H4 (cell line): ENCODE measurements around the gene STRBP. TPM values are rescaled to one million over a fixed set of nuclear protein-coding genes. Genes with fewer than 3 reads are reported as not detected.
A peak's percentile ranks its signal among the peaks of the same experiment; 100 is the strongest.
"Not testable (repeated sequence)": the region's sequence is repeated elsewhere in the genome, so short reads cannot be mapped to it uniquely, and the experiment has no call there.

ENCODE experiments used
- DNase-seq: peaks from one replicate; pipeline ENCODE4 v3.0.0-alpha.2; 2015; ENCODE audit warnings: low spot score
- total RNA-seq: library from RNA; depleted of rRNA; stranded (reverse); fragments of >200 nt; shearing (Covaris generic); gene quantifications from 2 replicates; pipeline ENCODE4 v1.2.3, GENCODE V29; 2014

The STRBP gene
- total RNA-seq, 1 experiment from 2014 or later: 14.3 TPM

- DNase-seq: no peak
Observed at GRCh38 chr9:123283048-123283408, 14.6 kb upstream of the STRBP start.

DNA sequence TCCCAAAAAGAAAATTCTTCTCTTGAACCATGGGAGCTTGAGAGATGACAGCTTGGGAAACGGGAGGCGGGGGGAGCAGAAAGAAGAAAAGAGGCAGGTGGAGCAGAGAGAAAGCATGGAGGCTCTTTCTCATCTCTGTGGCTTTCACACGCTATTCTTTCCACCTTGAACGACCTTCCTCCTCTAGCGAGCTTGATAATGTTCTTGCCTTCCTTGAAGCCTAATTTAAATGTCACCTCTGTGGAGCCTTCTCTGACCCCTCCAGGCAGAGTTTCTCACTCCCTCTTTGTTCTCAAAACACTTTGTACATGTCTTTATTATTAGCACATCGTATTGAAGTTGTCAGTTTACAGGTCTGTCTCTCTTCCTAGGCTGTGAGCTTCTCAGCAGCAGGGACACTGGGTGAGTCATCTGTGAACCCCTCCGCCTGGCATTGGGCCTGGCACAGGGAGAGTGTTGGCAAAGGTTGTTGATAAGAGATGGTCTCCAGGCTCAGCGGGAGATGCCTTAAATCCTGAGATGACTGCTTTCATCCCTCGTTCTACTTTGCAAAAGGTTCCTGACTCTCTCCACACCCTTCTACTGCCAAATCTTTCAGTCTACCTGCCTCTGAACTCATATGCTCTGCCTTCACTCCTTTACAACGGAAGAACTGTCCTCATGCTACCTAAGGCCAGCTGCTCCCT lies 14.1 kb upstream of the STRBP start:
- peak; percentile 42 for DNase-seq

- no peak for DNase-seq
Observed at GRCh38 chr9:123281659-123282350, 13.4 kb upstream of the STRBP start.

- DNase-seq: not testable (repeated sequence)
Observed at GRCh38 chr9:123278879-123279493, 10.6 kb upstream of the STRBP start.

DNA sequence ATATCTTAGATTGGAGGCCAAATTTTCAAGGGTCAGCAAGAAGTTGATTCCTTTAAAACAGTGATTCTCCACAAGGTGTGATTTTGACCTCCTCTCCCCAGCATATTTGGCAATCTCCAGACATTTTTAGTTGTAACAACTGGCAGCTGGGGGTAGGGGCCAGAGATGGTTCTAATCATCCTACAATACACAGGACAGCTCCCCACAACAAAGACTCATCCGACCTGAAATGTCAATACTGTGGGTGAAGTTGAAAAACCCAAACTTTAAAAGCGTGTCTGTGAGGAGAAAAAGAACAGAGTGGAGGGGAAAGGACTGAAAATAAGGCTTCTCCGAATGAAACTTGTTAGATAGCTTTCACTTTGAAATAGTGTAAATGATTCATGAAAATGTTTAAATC lies 10.0 kb upstream of the STRBP start:
- no peak for DNase-seq

DNA sequence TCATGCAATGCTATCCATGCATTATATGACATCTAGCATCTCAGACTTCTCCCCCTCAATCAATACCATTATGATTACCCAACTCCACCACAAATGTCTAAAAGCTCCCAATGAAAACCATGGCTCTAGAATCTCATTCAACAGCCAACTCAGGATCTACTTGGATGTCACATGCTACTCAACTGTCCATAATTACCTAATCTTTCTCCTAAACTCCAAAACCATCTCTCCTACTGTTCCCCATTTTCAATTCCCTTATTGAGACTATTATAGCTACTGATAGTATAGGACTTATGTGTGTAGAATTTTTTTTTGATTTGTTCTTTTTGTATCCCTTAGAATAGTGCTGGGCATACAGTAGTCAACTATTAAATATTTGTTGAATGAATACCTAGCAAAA lies 8.2 kb upstream of the STRBP start:
- DNase-seq: no peak

DNA sequence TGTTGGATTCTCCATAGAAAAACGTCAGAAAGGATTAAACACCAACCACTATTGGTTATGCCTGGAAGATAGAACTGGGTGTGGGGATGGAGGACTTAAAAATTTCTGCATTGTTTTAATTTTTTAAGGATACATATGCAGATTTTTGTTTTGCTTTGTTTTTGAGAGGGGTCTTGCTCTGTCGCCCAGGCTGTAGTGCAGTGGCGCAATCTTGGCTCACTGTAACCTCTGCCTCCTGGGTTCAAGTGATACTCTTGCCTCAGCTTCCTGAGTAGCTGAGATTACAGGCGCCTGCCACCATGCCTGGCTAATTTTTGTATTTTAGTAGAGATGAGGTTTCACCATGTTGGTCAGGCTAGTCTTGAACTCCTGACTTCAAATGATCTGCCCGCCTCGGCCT lies 2.7 kb upstream of the STRBP start:
- not testable (repeated sequence) for DNase-seq

GRCh38 chr9:123269281-123269680 lies 895 bp upstream of the STRBP start:
- no peak for DNase-seq

DNA sequence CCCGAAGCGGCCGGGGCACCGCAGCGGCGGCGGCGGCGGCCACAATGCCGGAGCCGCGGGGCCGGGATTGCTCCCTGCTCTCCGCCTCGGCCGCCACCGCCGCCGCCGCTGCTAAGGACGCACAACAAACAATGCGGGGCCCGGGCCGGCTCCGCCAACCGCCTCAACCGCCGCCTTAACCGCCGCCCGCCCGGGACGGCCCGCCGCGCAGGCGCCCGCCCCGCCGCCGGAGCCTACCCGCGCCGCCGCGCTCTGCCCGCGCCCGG lies 254 bp downstream of the STRBP start:
- DNase-seq: no peak

- no peak for DNase-seq
Observed at GRCh38 chr9:123267481-123268198, 746 bp downstream of the STRBP start.

- no peak for DNase-seq
Observed at GRCh38 chr9:123266655-123267399, 1.6 kb downstream of the STRBP start.

GRCh38 chr9:123265833-123266232 lies 2.6 kb downstream of the STRBP start:
- no peak for DNase-seq

DNA sequence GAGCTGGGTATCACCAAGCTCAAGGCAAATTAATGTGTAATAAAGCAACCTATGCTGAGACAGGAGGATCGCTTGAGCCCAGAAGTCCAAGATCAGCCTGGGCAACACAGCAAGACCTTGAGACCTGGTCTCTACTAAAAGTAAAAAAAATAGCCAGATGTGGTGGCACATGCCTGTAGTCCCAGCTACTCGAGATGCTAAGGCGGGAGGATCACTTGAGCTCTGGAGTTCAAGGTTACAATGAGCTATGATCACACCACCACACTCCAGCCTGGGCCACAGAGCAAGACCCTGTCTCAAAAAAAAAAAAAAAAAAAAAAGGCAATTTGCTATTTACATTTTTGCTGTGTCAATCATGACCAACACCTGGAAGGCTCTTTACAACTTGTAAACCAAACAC lies 5.2 kb downstream of the STRBP start:
- DNase-seq: no peak

DNA sequence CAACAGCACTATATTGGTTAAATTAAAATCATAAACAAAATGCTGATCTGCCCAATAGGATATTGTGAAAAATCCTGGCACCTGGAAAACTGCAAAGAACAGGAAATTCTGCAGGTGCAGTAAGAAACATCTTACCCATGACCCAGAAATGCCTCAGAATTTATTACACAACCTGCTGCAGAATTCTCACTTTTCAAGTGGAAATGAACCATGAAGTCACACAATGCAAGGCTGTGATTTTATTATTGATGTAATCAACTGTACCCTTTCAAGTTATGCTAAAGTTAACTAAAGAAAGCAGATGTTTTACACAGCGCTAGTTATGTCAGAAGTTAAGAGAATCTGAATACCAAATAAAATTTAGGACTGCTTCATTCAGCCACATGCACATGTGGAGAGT lies 6.0 kb downstream of the STRBP start:
- DNase-seq: no peak

- no peak for DNase-seq
Observed at GRCh38 chr9:123261006-123261677, 7.2 kb downstream of the STRBP start.

DNA sequence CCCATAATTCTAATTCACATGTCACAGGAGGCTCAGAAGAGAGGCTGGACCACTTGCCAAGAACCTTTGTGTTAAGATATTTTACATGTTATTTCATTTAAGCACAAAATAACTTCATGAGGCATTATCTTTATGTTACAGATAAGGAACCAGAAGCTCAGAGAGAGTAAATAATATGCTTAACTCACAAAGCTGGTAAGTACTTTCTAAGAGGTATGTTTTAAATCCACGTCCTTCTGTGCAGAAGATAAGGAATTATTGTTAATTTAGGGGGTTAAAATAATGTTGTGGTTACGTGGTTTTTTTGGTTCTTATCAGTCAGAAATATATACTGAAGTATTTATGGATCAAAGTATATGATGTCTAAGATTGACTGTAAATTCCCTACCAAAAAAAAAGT lies 8.0 kb downstream of the STRBP start:
- no peak for DNase-seq

- no peak for DNase-seq
Observed at GRCh38 chr9:123257276-123257675, 11.1 kb downstream of the STRBP start.

DNA sequence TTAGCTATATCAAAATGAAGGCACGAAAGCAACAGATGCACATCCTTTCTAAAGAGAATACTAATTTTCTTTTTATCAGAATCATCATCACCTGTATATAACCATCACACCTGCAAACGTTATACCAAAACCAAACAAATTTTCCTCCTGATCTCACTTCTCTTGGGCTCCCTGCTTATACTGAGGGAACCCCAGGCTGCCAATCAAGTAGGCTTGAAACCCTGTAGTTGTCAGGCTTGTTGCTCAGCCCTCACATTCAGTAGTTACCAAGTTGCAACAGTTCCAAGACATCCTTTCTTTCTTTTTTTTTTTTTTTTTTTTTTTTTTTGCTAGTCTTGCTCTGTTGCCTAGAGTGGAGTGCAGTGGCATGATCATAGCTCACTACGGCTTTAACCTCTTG lies 12.7 kb downstream of the STRBP start:
- no peak for DNase-seq

GRCh38 chr9:123253204-123253603 lies 15.2 kb downstream of the STRBP start:
- no peak for DNase-seq

GRCh38 chr9:123251741-123252140 lies 16.6 kb downstream of the STRBP start:
- DNase-seq: no peak

GRCh38 chr9:123251324-123251723 lies 17.1 kb downstream of the STRBP start:
- DNase-seq: no peak

DNA sequence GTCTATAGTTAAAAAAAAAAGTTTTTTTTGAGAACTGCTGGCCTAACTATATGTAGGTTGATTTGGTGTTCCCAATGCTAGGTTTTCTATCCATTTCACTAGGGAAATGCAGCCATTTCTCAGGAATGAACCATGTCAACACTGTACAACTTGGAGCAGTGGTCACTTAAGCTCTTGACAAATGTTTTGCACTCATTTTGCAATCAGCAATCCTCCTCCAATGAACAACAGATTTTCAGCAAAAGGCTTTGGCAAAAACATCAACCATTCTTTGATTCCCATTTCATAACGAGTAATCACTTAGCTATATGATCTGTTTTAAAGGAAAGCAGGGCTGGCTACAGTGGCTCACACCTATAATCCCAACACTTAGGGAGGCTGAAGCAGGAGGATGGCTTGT lies 17.9 kb downstream of the STRBP start:
- no peak for DNase-seq
